Mesenchymal stem cell (in vitro differentiated cells and primary cell): ENCODE data around the gene KLHDC10.

ENCODE experiments used
- DNase-seq: peaks from one replicate; pipeline ENCODE4 v3.0.0-alpha.2; 2013
- H2AFZ ChIP-seq: one replicate; pipeline ENCODE4 v1.6.1; 2013; ENCODE audit warnings: low read depth, mild to moderate bottlenecking, control low read depth, inconsistent platforms, low read length, moderate library complexity
- H2AK5ac ChIP-seq: 2 replicates; pipeline ENCODE4 v1.6.1; 2013; ENCODE audit warnings: low read length, moderate library complexity, mild to moderate bottlenecking, inconsistent platforms; ENCODE audit not compliant: severe bottlenecking
- H2BK120ac ChIP-seq: one replicate; pipeline ENCODE4 v1.6.1; 2013; ENCODE audit warnings: low read depth, mild to moderate bottlenecking, inconsistent platforms, low read length, moderate library complexity
- H2BK12ac ChIP-seq, 2 experiments: one replicate each; pipeline ENCODE4 v1.6.1; 2013; ENCODE audit warnings: inconsistent platforms in 2 of 2, low read length in 2 of 2, mild to moderate bottlenecking in 2 of 2, moderate library complexity in 2 of 2, control low read depth in 1 of 2
- H2BK15ac ChIP-seq: one replicate; pipeline ENCODE4 v1.6.1; 2013; ENCODE audit warnings: mild to moderate bottlenecking, low read depth, inconsistent platforms; ENCODE audit not compliant: poor library complexity, severe bottlenecking
- H2BK5ac ChIP-seq: 2 replicates; pipeline ENCODE4 v1.6.1; 2013; ENCODE audit warnings: low read depth, mild to moderate bottlenecking, low read length, control low read depth, inconsistent platforms; ENCODE audit not compliant: poor library complexity, severe bottlenecking
- H3K14ac ChIP-seq, 2 experiments: one replicate each; pipeline ENCODE4 v1.6.1; 2013; ENCODE audit warnings: inconsistent platforms in 2 of 2, low read length in 2 of 2, control low read depth in 1 of 2, mild to moderate bottlenecking in 1 of 2, moderate library complexity in 1 of 2
- H3K18ac ChIP-seq, 2 experiments: one replicate each; pipeline ENCODE4 v1.6.1; 2013; ENCODE audit warnings: inconsistent platforms in 2 of 2, low read length in 2 of 2, control low read depth in 1 of 2, low read depth in 1 of 2, mild to moderate bottlenecking in 1 of 2
- H3K23ac ChIP-seq, 2 experiments: one replicate each; pipeline ENCODE4 v1.6.1; 2013; ENCODE audit warnings: inconsistent platforms in 2 of 2, low read length in 2 of 2, mild to moderate bottlenecking in 2 of 2, moderate library complexity in 2 of 2, control low read depth in 1 of 2
- H3K27ac ChIP-seq: 2 replicates; pipeline ENCODE4 v1.5.1; 2013; ENCODE audit warnings: mild to moderate bottlenecking, moderate library complexity, low read length, control low read depth, inconsistent platforms; ENCODE audit not compliant: poor library complexity, severe bottlenecking
- H3K27me3 ChIP-seq, 2 experiments: 2 replicates each; pipeline versions ENCODE4 v1.6.1 to v1.7.0; 2013; ENCODE audit warnings: low read length in 2 of 2, mild to moderate bottlenecking in 2 of 2, moderate library complexity in 2 of 2, control low read depth in 1 of 2, inconsistent platforms in 1 of 2; ENCODE audit not compliant: control insufficient read depth in 1 of 2, insufficient read depth in 1 of 2
- H3K36me3 ChIP-seq, 2 experiments: 2 replicates each; pipeline versions ENCODE4 v1.6.1 to v1.7.0; 2013; ENCODE audit warnings: low read length in 2 of 2, control low read depth in 1 of 2, inconsistent platforms in 1 of 2, low read depth in 1 of 2, mild to moderate bottlenecking in 1 of 2; ENCODE audit not compliant: insufficient read depth in 2 of 2, control insufficient read depth in 1 of 2
- H3K4ac ChIP-seq, 2 experiments: one replicate each; pipeline ENCODE4 v1.6.1; 2013; ENCODE audit warnings: inconsistent platforms in 2 of 2, low read length in 2 of 2, mild to moderate bottlenecking in 2 of 2, moderate library complexity in 2 of 2, control low read depth in 1 of 2, low read depth in 1 of 2
- H3K4me1 ChIP-seq: 2 replicates; pipeline ENCODE4 v1.6.1; 2013; ENCODE audit warnings: low read depth, low read length, control low read depth; ENCODE audit not compliant: control insufficient read depth, insufficient read depth
- H3K4me2 ChIP-seq: 2 replicates; pipeline ENCODE4 v1.6.1; 2013; ENCODE audit warnings: low read length, mild to moderate bottlenecking, inconsistent platforms; ENCODE audit not compliant: poor library complexity, severe bottlenecking
- H3K4me3 ChIP-seq, 2 experiments: 2 replicates each; pipeline versions ENCODE4 v1.5.1 to v1.7.0; 2013; ENCODE audit warnings: low read length in 2 of 2, mild to moderate bottlenecking in 2 of 2, control low read depth in 1 of 2, low read depth in 1 of 2; ENCODE audit not compliant: insufficient read depth in 1 of 2
- H3K79me1 ChIP-seq: replicated peaks from 2 replicates; pipeline ENCODE4 v1.6.1; 2013; ENCODE audit warnings: mild to moderate bottlenecking, control low read depth, low read length, inconsistent platforms; ENCODE audit not compliant: poor library complexity, severe bottlenecking
- H3K9ac ChIP-seq: 2 replicates; pipeline ENCODE4 v1.7.0; 2013; ENCODE audit warnings: mild to moderate bottlenecking, low read length, moderate library complexity
- H3K9me3 ChIP-seq: 2 replicates; pipeline ENCODE4 v1.7.0; 2013; ENCODE audit warnings: mild to moderate bottlenecking, low read length; ENCODE audit not compliant: control insufficient read depth
- H4K8ac ChIP-seq: one replicate; pipeline ENCODE4 v1.6.1; 2013; ENCODE audit warnings: inconsistent platforms, mild to moderate bottlenecking, low read length, moderate library complexity
- H4K91ac ChIP-seq: one replicate; pipeline ENCODE4 v1.6.1; 2013; ENCODE audit warnings: mild to moderate bottlenecking, low read length, inconsistent platforms
- WGBS: methylation state at CpG from one replicate; pipeline ENCODE4 v1.1.7; 2013; ENCODE audit warnings: mixed read lengths; 5-methylcytosine and 5-hydroxymethylcytosine counted together

KLHDC10 gene

GRCh38 chr7:130133029-130133782 is 62.9 kb downstream of the KLHDC10 start:
- no peak overlapping the region for H3K4ac ChIP-seq
- no peak overlapping the region for H3K4me2 ChIP-seq
- H2AFZ ChIP-seq: no peak overlapping the region
- no peak overlapping the region for H3K4me3 ChIP-seq
- no peak overlapping the region for H4K91ac ChIP-seq
- WGBS: 100% methylated on average over 3 of the region's 7 CpGs
- H2BK5ac ChIP-seq: no peak overlapping the region
- H3K9me3 ChIP-seq: no peaks in the 10 kb centered on the region
- peaks cover 1% of the 10 kb centered on the region for H3K4me1 ChIP-seq
- no peak overlapping the region for H2AK5ac ChIP-seq
- no peak overlapping the region for H3K14ac ChIP-seq
- H2BK120ac ChIP-seq: no peak overlapping the region
- no peak overlapping the region for H3K9ac ChIP-seq
- H4K8ac ChIP-seq: no peak overlapping the region
- DNase-seq: no peak
- peaks cover 18 to 62% of the 10 kb centered on the region in 2 experiments for H3K36me3 ChIP-seq
- H3K27me3 ChIP-seq: no peaks in the 10 kb centered on the region
- no peak overlapping the region for H2BK12ac ChIP-seq
- H3K79me1 ChIP-seq: peaks cover 11% of the 10 kb centered on the region
- H3K27ac ChIP-seq: no peak overlapping the region
- no peak overlapping the region for H3K23ac ChIP-seq
- no peak overlapping the region for H2BK15ac ChIP-seq
- H3K18ac ChIP-seq: no peak overlapping the region

GRCh38 chr7:130134106-130134636 is 63.8 kb downstream of the KLHDC10 start:
- H3K4me1 ChIP-seq: peaks cover 1% of the 10 kb centered on the region
- H3K36me3 ChIP-seq: peaks cover 16 to 62% of the 10 kb centered on the region in 2 experiments
- 92% methylated on average over 4 of the region's 4 CpGs for WGBS
- no peak overlapping the region for H3K18ac ChIP-seq
- H4K8ac ChIP-seq: no peak overlapping the region
- no peak overlapping the region for H4K91ac ChIP-seq
- no peak overlapping the region for H3K9ac ChIP-seq
- no peak overlapping the region for H2BK5ac ChIP-seq
- no peak overlapping the region for H2BK12ac ChIP-seq
- no peak overlapping the region for H3K4ac ChIP-seq
- H3K4me2 ChIP-seq: no peak overlapping the region
- H3K14ac ChIP-seq: no peak overlapping the region
- no peaks in the 10 kb centered on the region for H3K27me3 ChIP-seq
- no peak overlapping the region for H2BK15ac ChIP-seq
- no peak for DNase-seq
- no peak overlapping the region for H3K27ac ChIP-seq
- H3K79me1 ChIP-seq: peaks cover 11% of the 10 kb centered on the region
- H2AFZ ChIP-seq: no peak overlapping the region
- H3K4me3 ChIP-seq: no peak overlapping the region
- H2AK5ac ChIP-seq: no peak overlapping the region
- H3K23ac ChIP-seq: no peak overlapping the region
- H2BK120ac ChIP-seq: no peak overlapping the region
- H3K9me3 ChIP-seq: no peaks in the 10 kb centered on the region

- Histone ChIP-seq H3K27me3 (no peaks in the 10 kb centered on the region), H3K9me3 (no peaks in the 10 kb centered on the region), H3K4me3 (no peak overlapping the region), H3K36me3 (peaks cover 18 to 62% of the 10 kb centered on the region in 2 experiments), H2BK15ac (no peak overlapping the region), H3K14ac (no peak overlapping the region), H2AK5ac (no peak overlapping the region), H2BK120ac (no peak overlapping the region), H2AFZ (no peak overlapping the region), H4K91ac (no peak overlapping the region), H2BK12ac (no peak overlapping the region), H3K4me1 (peaks cover 4% of the 10 kb centered on the region), H3K27ac (no peak overlapping the region), H3K9ac (no peak overlapping the region), H3K4me2 (no peak overlapping the region), H3K23ac (no peak overlapping the region), H3K79me1 (peaks cover 11% of the 10 kb centered on the region), H2BK5ac (no peak overlapping the region), H4K8ac (no peak overlapping the region), H3K4ac (no peak overlapping the region), H3K18ac (no peak overlapping the region)
- no peak for DNase-seq
- WGBS: over 99% methylated on average over 7 of the region's 7 CpGs
These were observed 64.4 kb downstream of the KLHDC10 start for GRCh38 chr7:130134726-130135125.

GRCh38 chr7:130135208-130136205 is 65.2 kb downstream of the KLHDC10 start:
- Histone ChIP-seq H3K4ac (no peak overlapping the region), H3K18ac (no peak overlapping the region), H3K4me1 (peaks cover 7% of the 10 kb centered on the region), H2BK5ac (no peak overlapping the region), H3K79me1 (peaks cover 11% of the 10 kb centered on the region), H4K8ac (no peak overlapping the region), H4K91ac (no peak overlapping the region), H3K14ac (no peak overlapping the region), H3K9ac (no peak overlapping the region), H3K36me3 (peaks cover 24 to 60% of the 10 kb centered on the region in 2 experiments), H2BK120ac (no peak overlapping the region), H2BK15ac (no peak overlapping the region), H3K9me3 (no peaks in the 10 kb centered on the region), H3K4me2 (no peak overlapping the region), H2BK12ac (no peak overlapping the region), H3K23ac (no peak overlapping the region), H3K27ac (no peak overlapping the region), H3K4me3 (no peak overlapping the region), H2AK5ac (no peak overlapping the region), H3K27me3 (no peaks in the 10 kb centered on the region), H2AFZ (no peak overlapping the region)
- WGBS: 91% methylated on average over 8 of the region's 10 CpGs
- peak; percentile 37 for DNase-seq
